Measurements from ENCODE around the gene DDA1. TPM values are rescaled to one million over a fixed set of nuclear protein-coding genes. Genes with fewer than 3 reads are reported as not detected.

Gene DDA1
- total RNA-seq, 1 experiment from 2014 or later: 42.8 TPM

DNA sequence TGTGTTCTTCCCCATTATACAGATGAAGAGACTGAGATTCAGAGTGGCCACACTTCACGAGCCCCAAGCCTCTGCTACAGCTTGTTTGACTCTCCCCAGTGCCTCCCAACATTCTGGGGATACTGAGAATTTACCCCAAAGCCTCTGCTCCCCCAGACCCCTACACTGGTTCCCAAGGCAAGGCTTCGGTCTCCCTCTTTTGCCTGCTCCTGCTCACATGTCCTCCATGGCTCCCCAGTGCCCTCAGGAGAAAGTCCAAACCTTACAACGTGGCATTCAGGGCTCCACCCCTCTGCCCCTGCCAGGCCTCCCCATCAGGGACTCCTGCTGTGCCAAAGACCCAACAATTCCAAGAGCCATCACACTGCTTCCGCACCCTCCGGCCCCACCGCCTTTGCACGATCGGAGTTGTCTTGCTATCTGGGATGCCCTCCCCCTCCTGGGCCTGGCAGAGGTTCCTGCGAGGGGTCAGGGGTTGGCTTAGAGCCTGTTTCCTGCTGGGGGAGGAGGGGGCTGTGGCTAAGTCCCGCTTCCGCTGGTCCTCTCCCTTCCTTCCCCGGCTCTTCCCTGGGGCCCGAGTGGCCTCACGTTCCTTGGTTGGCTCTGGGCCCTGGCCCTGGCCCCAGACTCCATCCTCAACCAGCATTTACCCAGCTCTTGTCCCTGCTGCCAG is 43.4 kb downstream of the DDA1 start:
- Mint-ChIP-seq H3K27me3 (ENCODE audit: low read depth) (peaks cover 3% of the 10 kb centered on the region; the same call in 1 of the 2 replicates), H3K4me1 (peaks cover 19% of the 10 kb centered on the region), H3K4me3 (no peak overlapping the region), H3K27ac (no peak overlapping the region), H3K9me3 (no peaks in the 10 kb centered on the region), H3K36me3 (no peaks in the 10 kb centered on the region)
- CTCF ChIA-PET: interaction anchor here (0.6 to 1.0 kb wide), 2 partner anchors 19 to 223 kb away, joined by 3 read pairs; no protein-coding TSS in a partner anchor
- POLR2A ChIA-PET: no interaction called here
- ATAC-seq: no peak
- DNase-seq (ENCODE audit: low spot score): no peak
- TF ChIP-seq ZNF671 (CRISPR knock-in tag; IDR thresholded peaks at IDR 0.05) (no peak), MXD4 (CRISPR knock-in tag; IDR thresholded peaks at IDR 0.05; ENCODE audit: borderline replicate concordance) (no peak), GTF2I (CRISPR knock-in tag; conservative IDR thresholded peaks at IDR 0.05) (peak; percentile 63; the same call in 1 of the 2 replicates)

- peaks cover 16% of the 10 kb centered on the region for H3K4me1 Mint-ChIP-seq
- POLR2A ChIA-PET: no interaction called here
Measured at GRCh38 chr19:17353386-17353785, 44.0 kb downstream of the DDA1 start.

DNA sequence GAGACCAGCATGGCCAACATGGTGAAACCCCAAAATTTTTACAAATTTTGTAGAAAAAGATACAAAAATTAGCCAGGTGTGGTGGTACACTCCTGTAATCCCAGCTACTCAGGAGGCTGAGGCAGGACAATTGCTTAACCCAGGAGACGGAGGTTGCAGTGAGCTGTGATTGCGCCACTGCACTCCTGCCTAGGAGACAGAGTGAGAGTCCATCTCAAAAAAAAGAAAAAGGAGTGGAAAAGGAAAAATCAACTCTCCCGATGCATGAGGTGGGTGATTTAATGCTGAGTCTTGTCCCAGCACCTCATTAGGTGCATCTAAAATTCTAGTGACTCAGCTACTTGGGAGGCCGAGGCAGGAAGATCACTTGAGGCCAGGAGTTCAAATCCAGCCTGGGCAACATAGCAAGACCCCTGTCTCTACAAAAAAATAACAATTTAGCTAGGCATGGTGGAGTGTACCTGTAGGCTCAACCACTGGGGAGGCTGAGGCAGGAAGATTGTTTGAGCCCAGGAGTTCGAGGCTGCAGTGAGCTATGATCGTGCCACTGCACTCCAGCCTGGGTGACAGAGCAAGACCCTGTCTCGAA is 47.8 kb downstream of the DDA1 start:
- no peaks in the 10 kb centered on the region for H3K36me3 Mint-ChIP-seq
- H3K27me3 Mint-ChIP-seq (ENCODE audit: low read depth): no peaks in the 10 kb centered on the region; the same call in 1 of the 2 replicates
- no peak for ATAC-seq
- POLR2A ChIA-PET: interaction anchor here (0.5 to 1.3 kb wide), 2 partner anchors 8 to 1200 kb away, joined by 3 to 4 read pairs; no protein-coding TSS in a partner anchor
- CTCF ChIA-PET: interaction anchor here (3.2 kb wide), 1 partner anchor 29 kb away, joined by 12 read pairs; no protein-coding TSS in a partner anchor
- H3K9me3 Mint-ChIP-seq: no peaks in the 10 kb centered on the region
- H3K4me3 Mint-ChIP-seq: no peak overlapping the region
- TF ChIP-seq ZNF121 (CRISPR knock-in tag; IDR thresholded peaks at IDR 0.05): peak; percentile 80
- no peak for TF ChIP-seq IRF1 (CRISPR knock-in tag; IDR thresholded peaks at IDR 0.05)
- TF ChIP-seq, protein P1, sequence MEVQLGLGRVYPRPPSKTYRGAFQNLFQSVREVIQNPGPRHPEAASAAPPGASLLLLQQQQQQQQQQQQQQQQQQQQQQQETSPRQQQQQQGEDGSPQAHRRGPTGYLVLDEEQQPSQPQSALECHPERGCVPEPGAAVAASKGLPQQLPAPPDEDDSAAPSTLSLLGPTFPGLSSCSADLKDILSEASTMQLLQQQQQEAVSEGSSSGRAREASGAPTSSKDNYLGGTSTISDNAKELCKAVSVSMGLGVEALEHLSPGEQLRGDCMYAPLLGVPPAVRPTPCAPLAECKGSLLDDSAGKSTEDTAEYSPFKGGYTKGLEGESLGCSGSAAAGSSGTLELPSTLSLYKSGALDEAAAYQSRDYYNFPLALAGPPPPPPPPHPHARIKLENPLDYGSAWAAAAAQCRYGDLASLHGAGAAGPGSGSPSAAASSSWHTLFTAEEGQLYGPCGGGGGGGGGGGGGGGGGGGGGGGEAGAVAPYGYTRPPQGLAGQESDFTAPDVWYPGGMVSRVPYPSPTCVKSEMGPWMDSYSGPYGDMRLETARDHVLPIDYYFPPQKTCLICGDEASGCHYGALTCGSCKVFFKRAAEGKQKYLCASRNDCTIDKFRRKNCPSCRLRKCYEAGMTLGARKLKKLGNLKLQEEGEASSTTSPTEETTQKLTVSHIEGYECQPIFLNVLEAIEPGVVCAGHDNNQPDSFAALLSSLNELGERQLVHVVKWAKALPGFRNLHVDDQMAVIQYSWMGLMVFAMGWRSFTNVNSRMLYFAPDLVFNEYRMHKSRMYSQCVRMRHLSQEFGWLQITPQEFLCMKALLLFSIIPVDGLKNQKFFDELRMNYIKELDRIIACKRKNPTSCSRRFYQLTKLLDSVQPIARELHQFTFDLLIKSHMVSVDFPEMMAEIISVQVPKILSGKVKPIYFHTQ (CRISPR knock-in tag; IDR thresholded peaks at IDR 0.05): no peak
- TF ChIP-seq ZNF423 (CRISPR knock-in tag; IDR thresholded peaks at IDR 0.05): no peak
- TF ChIP-seq NR2C2 (CRISPR knock-in tag; IDR thresholded peaks at IDR 0.05): no peak
- no peak for TF ChIP-seq GABPB1 (CRISPR knock-in tag; IDR thresholded peaks at IDR 0.05)
- H3K4me1 Mint-ChIP-seq: peaks cover 5% of the 10 kb centered on the region; the same call in 1 of the 2 replicates
- no peak overlapping the region for H3K27ac Mint-ChIP-seq
- no peak for DNase-seq (ENCODE audit: low spot score)

More at GRCh38 chr19:17353386-17353785, 44.0 kb downstream of the DDA1 start:
- TF ChIP-seq ZNF263 (CRISPR knock-in tag; IDR thresholded peaks at IDR 0.05; ENCODE audit: low read depth): no peak
- no peak for TF ChIP-seq ZNF121 (CRISPR knock-in tag; IDR thresholded peaks at IDR 0.05)
- TF ChIP-seq ZBTB21 (CRISPR knock-in tag; IDR thresholded peaks at IDR 0.05; ENCODE audit: borderline replicate concordance): no peak
- Mint-ChIP-seq H3K9me3 (no peaks in the 10 kb centered on the region), H3K36me3 (no peaks in the 10 kb centered on the region), H3K27me3 (ENCODE audit: low read depth) (peaks cover 3% of the 10 kb centered on the region; the same call in 1 of the 2 replicates), H3K27ac (no peak overlapping the region), H3K4me3 (no peak overlapping the region)
- DNase-seq (ENCODE audit: low spot score): no peak
- CTCF ChIA-PET: interaction anchor here (1.0 kb wide), 1 partner anchor 19 kb away, joined by 3 read pairs; no protein-coding TSS in a partner anchor
- ATAC-seq: no peak

DNA sequence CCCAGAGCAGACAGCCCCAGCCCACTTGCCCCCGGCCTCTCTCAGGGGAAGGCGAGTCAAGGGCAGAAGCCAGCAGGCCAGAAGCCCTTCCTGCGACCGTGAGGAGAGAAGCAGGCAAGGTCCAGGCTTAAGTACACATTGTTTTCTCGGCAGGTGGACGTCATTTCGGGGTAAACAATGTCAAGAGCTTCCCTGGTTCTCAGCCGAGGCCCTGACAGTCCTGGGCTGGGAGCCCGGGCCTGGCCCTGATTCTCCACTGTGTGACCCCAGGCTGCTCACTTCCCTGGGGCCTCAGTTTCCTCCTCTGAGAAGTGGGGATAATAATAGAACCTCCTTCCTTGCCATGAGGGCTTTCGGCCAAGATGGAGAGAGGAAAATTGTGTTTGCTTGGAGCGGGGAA is 48.4 kb downstream of the DDA1 start:
- ChIA-PET CTCF (interaction anchor here (3.2 kb wide), 1 partner anchor 28 kb away, joined by 12 read pairs; no protein-coding TSS in a partner anchor), POLR2A (interaction anchor here (1.3 kb wide), 1 partner anchor 9 kb away, joined by 3 read pairs; no protein-coding TSS in a partner anchor)
- Mint-ChIP-seq H3K27me3 (ENCODE audit: low read depth) (peaks cover 2% of the 10 kb centered on the region; the same call in 1 of the 2 replicates), H3K27ac (no peak overlapping the region), H3K4me3 (no peak overlapping the region), H3K4me1 (peaks cover 5% of the 10 kb centered on the region; the same call in 1 of the 2 replicates), H3K36me3 (no peaks in the 10 kb centered on the region), H3K9me3 (no peaks in the 10 kb centered on the region)
- no peak for DNase-seq (ENCODE audit: low spot score)
- no peak for TF ChIP-seq ESRRA (CRISPR knock-in tag; IDR thresholded peaks at IDR 0.05; ENCODE audit: borderline replicate concordance)
- no peak for TF ChIP-seq NR3C1 (CRISPR knock-in tag; conservative IDR thresholded peaks at IDR 0.05; ENCODE audit: low read depth)
- no peak for TF ChIP-seq NFYB (CRISPR knock-in tag; conservative IDR thresholded peaks at IDR 0.05; ENCODE audit: low read depth)
- no peak for TF ChIP-seq ERG (CRISPR knock-in tag; IDR thresholded peaks at IDR 0.05)
- no peak for TF ChIP-seq ZNF423 (CRISPR knock-in tag; IDR thresholded peaks at IDR 0.05)
- TF ChIP-seq, protein P2, sequence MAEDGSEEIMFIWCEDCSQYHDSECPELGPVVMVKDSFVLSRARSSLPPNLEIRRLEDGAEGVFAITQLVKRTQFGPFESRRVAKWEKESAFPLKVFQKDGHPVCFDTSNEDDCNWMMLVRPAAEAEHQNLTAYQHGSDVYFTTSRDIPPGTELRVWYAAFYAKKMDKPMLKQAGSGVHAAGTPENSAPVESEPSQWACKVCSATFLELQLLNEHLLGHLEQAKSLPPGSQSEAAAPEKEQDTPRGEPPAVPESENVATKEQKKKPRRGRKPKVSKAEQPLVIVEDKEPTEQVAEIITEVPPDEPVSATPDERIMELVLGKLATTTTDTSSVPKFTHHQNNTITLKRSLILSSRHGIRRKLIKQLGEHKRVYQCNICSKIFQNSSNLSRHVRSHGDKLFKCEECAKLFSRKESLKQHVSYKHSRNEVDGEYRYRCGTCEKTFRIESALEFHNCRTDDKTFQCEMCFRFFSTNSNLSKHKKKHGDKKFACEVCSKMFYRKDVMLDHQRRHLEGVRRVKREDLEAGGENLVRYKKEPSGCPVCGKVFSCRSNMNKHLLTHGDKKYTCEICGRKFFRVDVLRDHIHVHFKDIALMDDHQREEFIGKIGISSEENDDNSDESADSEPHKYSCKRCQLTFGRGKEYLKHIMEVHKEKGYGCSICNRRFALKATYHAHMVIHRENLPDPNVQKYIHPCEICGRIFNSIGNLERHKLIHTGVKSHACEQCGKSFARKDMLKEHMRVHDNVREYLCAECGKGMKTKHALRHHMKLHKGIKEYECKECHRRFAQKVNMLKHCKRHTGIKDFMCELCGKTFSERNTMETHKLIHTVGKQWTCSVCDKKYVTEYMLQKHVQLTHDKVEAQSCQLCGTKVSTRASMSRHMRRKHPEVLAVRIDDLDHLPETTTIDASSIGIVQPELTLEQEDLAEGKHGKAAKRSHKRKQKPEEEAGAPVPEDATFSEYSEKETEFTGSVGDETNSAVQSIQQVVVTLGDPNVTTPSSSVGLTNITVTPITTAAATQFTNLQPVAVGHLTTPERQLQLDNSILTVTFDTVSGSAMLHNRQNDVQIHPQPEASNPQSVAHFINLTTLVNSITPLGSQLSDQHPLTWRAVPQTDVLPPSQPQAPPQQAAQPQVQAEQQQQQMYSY (CRISPR knock-in tag; IDR thresholded peaks at IDR 0.05): no peak
- no peak for ATAC-seq
